Karpas-422 (cell line): ENCODE measurements around the gene MYOM3. TPM values are rescaled to one million over a fixed set of nuclear protein-coding genes. Genes with fewer than 3 reads are reported as not detected.
"Not testable (repeated sequence)": the region's sequence is repeated elsewhere in the genome, so short reads cannot be mapped to it uniquely, and the experiment has no call there.

Source experiments
- DNase-seq: peaks from one replicate; pipeline ENCODE4 v3.0.0-alpha.2; 2015
- H2AFZ ChIP-seq: fragments of 200-600 bp; sonication (generic); 2 replicates; pipeline ENCODE4 v1.6.1; 2014; ENCODE audit warnings: antibody characterized with exemption, low read length, mixed read lengths
- H3K27ac ChIP-seq: fragments of 200-600 bp; sonication (generic); 2 replicates; pipeline ENCODE4 v1.5.1; 2014; ENCODE audit warnings: mild to moderate bottlenecking, low read length, moderate library complexity
- H3K27me3 ChIP-seq: fragments of 200-600 bp; sonication (generic); 2 replicates; pipeline ENCODE4 v1.6.1; 2014; ENCODE audit warnings: low read length, mixed read lengths
- H3K36me3 ChIP-seq: fragments of 200-600 bp; sonication (generic); 2 replicates; pipeline ENCODE4 v1.6.1; 2014; ENCODE audit warnings: low read length, mixed read lengths; ENCODE audit not compliant: insufficient read depth
- H3K4me1 ChIP-seq: fragments of 200-600 bp; sonication (generic); 2 replicates; pipeline ENCODE4 v1.6.1; 2014; ENCODE audit warnings: mild to moderate bottlenecking, low read length, mixed read lengths
- H3K4me2 ChIP-seq: fragments of 200-600 bp; sonication (generic); 2 replicates; pipeline ENCODE4 v1.6.1; 2014; ENCODE audit warnings: low read length, low read depth, mild to moderate bottlenecking; ENCODE audit not compliant: poor library complexity, severe bottlenecking
- H3K4me3 ChIP-seq: fragments of 200-600 bp; sonication (generic); 2 replicates; pipeline ENCODE4 v1.5.1; 2014; ENCODE audit warnings: mild to moderate bottlenecking, antibody characterized with exemption, low read length, mixed read lengths
- H3K79me2 ChIP-seq: fragments of 200-600 bp; sonication (generic); 2 replicates; pipeline ENCODE4 v1.6.1; 2014; ENCODE audit warnings: mild to moderate bottlenecking, low read length, mixed read lengths
- H3K9ac ChIP-seq: fragments of 200-600 bp; sonication (generic); 2 replicates; pipeline ENCODE4 v1.6.0; 2014; ENCODE audit warnings: low read length
- H3K9me2 ChIP-seq: fragments of 200-600 bp; sonication (generic), shearing (Covaris generic); replicated peaks from 2 replicates; pipeline ENCODE4 v1.6.0; 2014; ENCODE audit warnings: mild to moderate bottlenecking, low read length, moderate library complexity; ENCODE audit not compliant: insufficient read depth
- H3K9me3 ChIP-seq: fragments of 300-700, 200-600 bp; sonication (generic); 2 replicates; pipeline ENCODE4 v1.6.1; 2014; ENCODE audit warnings: low read length, mixed read lengths
- H4K20me1 ChIP-seq: fragments of 200-600 bp; sonication (generic); 2 replicates; pipeline ENCODE4 v1.6.1; 2014; ENCODE audit warnings: mild to moderate bottlenecking, antibody characterized with exemption, low read length, low read depth; ENCODE audit not compliant: insufficient read depth
- total RNA-seq: library from RNA; depleted of rRNA; stranded (reverse); fragments of >200 nt; shearing (Covaris generic); gene quantifications from 2 replicates; pipeline ENCODE4 v1.2.3, GENCODE V29; 2014; ENCODE audit warnings: low replicate concordance; rRNA removed

Gene MYOM3
- total RNA-seq, 1 experiment from 2014 or later, result not detected

DNA sequence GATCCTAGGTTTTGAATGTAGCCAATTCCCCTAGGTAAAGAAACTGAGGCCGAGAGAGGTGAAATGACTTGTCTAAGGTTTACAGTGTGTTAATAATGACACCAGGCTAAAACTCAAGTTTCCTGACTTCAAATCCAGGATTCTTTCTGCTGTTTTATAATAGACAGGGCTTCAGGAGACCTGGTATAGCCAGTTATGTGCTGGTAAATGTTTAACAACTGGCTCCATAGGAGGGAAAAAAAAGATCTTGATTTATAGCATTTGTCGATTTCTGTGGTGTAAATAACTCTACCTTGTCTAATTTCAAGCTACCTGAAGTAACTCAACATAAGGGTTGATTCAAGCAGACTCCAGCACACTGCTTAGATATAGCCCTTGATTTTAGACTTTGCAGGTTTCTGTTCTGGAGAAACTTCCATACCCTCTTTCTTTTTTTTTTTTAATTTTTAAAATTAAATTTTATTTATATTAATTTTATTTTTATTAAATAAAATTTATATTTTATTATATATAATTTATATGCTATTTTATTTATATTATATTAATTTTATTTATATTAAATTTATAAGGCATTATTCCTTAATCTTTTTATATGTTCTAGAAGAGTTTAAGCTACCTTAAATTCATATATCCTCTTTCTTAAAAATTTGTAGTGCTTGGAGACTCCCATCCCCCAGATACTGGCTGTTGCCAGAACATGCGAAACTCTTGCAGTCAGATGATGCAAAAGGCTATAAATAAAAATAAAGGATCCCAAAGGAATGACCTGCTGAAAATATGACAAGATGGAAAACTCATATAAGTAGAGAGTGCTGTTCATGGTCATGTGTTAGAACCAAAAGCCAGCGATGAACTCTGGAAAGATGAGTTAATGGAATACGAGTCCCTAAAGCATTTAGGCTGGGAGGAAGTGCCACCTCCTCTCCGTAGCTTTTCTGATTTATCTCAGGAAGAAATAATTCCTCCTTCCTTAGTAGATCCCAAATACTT lies 96.4 kb downstream of the MYOM3 start:
- H3K9ac ChIP-seq, result no peak overlapping the region
- H3K4me3 ChIP-seq, result no peak overlapping the region
- DNase-seq, result no peak
- H3K4me1 ChIP-seq, result no peaks in the 10 kb centered on the region
- no peaks in the 10 kb centered on the region for H3K9me3 ChIP-seq
- no peaks in the 10 kb centered on the region for H3K79me2 ChIP-seq
- no peaks in the 10 kb centered on the region for H4K20me1 ChIP-seq
- no peaks in the 10 kb centered on the region for H3K36me3 ChIP-seq
- H3K9me2 ChIP-seq, result no peaks in the 10 kb centered on the region
- H2AFZ ChIP-seq, result no peak overlapping the region
- H3K27me3 ChIP-seq, result no peaks in the 10 kb centered on the region
- H3K27ac ChIP-seq, result no peak overlapping the region
- no peak overlapping the region for H3K4me2 ChIP-seq

DNA sequence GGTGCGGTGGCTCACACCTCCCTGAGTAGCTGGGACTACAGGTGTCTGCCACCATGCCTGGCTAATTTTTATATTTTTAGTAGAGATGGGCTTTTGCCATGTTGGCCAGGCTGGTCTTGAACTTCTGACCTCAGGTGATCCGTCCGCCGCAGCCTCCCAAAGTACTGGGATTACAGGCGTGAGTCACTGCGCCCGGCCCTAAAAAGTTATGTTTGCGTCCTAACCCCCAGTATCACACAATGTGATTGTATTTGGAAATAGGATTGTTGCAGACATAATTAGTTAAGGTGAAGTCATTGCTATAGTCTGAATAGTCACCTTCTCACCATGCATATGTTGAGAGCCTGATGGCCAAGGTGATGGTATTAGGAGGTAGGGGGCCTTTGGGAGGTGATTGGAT lies 99.1 kb downstream of the MYOM3 start:
- H3K4me1 ChIP-seq, result not testable (repeated sequence)

DNA sequence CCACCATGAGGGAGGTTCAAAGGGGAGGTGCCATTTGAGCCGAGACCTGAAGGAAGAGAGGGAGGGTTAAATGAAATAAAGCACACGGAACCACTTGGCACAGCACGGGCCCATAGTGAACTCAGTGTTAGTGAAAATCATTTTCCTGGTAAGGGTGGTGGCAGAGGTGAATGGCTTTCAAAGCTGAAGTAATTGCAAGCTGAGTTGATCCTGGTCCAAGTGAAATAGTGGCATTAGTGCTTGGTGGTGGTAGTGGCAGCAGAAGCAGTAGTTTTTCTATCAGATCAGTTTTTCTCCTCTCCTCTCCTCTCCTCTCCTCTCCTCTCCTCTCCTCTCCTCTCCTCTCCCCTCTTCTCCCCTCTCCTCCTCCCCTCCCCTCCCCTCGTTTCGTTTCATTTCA lies 101.3 kb downstream of the MYOM3 start:
- Histone ChIP-seq H3K27ac (no peak overlapping the region), H3K4me2 (no peak overlapping the region), H2AFZ (no peak overlapping the region), H3K36me3 (no peaks in the 10 kb centered on the region), H3K9ac (no peak overlapping the region), H3K4me3 (no peak overlapping the region), H3K4me1 (no peaks in the 10 kb centered on the region), H3K27me3 (no peaks in the 10 kb centered on the region), H3K9me2 (no peaks in the 10 kb centered on the region), H3K9me3 (no peaks in the 10 kb centered on the region), H4K20me1 (no peaks in the 10 kb centered on the region), H3K79me2 (no peaks in the 10 kb centered on the region)
- no peak for DNase-seq

More for the DNA sequence above, 99.1 kb downstream of the MYOM3 start:
- not testable (repeated sequence) for H3K9me2 ChIP-seq, H2AFZ ChIP-seq, H3K27ac ChIP-seq, H4K20me1 ChIP-seq, H3K9me3 ChIP-seq, H3K36me3 ChIP-seq, H3K4me2 ChIP-seq, DNase-seq, H3K9ac ChIP-seq, H3K79me2 ChIP-seq, H3K27me3 ChIP-seq, H3K4me3 ChIP-seq

DNA sequence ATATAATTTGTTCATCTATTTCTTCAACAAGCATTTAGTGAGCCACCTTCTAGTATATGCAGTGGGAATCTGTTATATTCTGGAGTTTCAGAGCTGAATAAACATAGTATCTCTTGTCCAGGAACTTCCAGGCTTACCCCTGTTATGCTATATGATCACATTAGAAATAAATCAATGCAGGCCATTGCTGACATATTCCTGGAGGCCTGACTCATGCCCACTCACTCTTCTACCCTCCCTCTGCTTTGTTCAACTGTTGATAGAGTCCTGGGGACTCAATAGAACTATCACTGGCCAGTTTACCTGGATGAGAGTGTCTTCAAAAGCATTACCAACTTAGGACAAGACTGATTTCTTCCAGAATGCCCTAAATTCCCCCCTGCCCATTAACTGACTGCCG lies 102.5 kb downstream of the MYOM3 start:
- H3K9me3 ChIP-seq, result no peaks in the 10 kb centered on the region
- no peaks in the 10 kb centered on the region for H3K79me2 ChIP-seq
- DNase-seq, result no peak
- no peak overlapping the region for H3K9ac ChIP-seq
- H2AFZ ChIP-seq, result no peak overlapping the region
- H3K27ac ChIP-seq, result no peak overlapping the region
- H3K36me3 ChIP-seq, result no peaks in the 10 kb centered on the region
- H3K27me3 ChIP-seq, result no peaks in the 10 kb centered on the region
- peaks cover 8% of the 10 kb centered on the region for H3K4me1 ChIP-seq
- no peaks in the 10 kb centered on the region for H4K20me1 ChIP-seq
- no peak overlapping the region for H3K4me3 ChIP-seq
- H3K4me2 ChIP-seq, result no peak overlapping the region
- H3K9me2 ChIP-seq, result no peaks in the 10 kb centered on the region

DNA sequence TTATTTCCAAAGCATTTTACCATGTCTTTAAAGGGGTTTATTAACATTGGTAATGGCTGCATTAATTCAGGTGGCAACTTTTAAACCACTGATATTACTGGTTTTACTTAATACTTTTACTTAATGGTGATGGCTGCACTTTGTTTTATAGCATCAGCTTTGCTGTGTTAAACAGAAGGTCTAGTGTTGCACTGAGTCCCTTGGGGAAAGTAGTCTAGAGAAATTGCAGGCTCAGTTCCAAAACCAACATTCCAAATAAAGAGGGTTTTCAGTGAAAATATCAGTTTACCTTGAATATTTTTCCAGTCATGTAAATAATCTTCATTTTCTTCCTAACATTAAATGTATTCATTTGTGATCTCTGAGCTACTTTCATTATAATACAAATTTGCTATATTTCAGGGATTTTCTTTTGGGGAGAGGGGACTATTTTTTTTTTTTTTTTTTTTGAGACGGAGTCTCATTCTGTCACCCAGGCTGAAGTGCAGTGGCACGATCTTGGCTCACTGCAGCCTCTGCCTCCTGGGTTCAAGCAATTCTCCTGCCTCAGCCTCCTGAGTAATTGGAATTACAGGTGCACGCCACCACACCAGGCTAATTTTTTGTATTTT lies 103.3 kb downstream of the MYOM3 start:
- not testable (repeated sequence) for H3K27me3 ChIP-seq, H3K79me2 ChIP-seq, H3K9ac ChIP-seq, H3K4me2 ChIP-seq, H3K27ac ChIP-seq, H3K9me2 ChIP-seq, H3K4me3 ChIP-seq, H3K36me3 ChIP-seq, H3K9me3 ChIP-seq, DNase-seq, H2AFZ ChIP-seq, H4K20me1 ChIP-seq
- peaks cover 15% of the 10 kb centered on the region for H3K4me1 ChIP-seq

DNA sequence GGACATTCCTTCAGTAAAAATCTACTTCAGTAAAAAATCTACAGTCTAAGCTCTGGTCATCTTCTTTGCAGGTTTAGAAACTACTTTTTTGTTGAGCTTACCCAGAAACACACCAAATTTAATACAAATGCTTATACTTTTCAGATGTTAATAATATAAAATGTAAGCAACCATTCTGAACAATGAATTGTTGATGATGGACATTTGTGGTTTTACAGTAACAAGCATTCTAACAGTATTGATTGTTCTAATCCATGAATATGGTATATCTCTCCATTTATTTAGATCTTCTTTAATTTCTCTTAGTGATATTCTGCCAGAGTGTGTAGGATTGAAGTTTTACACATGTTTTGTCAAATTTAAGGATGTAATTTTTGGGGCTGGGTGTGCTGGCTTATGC lies 104.9 kb downstream of the MYOM3 start:
- H3K9me3 ChIP-seq, result no peaks in the 10 kb centered on the region
- no peaks in the 10 kb centered on the region for H3K9me2 ChIP-seq
- no peak for DNase-seq
- H3K27me3 ChIP-seq, result no peaks in the 10 kb centered on the region
- no peak overlapping the region for H2AFZ ChIP-seq
- H3K4me2 ChIP-seq, result no peak overlapping the region
- no peaks in the 10 kb centered on the region for H3K79me2 ChIP-seq
- no peak overlapping the region for H3K27ac ChIP-seq
- H3K4me1 ChIP-seq, result peaks cover 27% of the 10 kb centered on the region
- no peak overlapping the region for H3K4me3 ChIP-seq
- H3K9ac ChIP-seq, result no peak overlapping the region
- H3K36me3 ChIP-seq, result no peaks in the 10 kb centered on the region
- no peaks in the 10 kb centered on the region for H4K20me1 ChIP-seq

Other genes with a start within 250 kb of the MYOM3 start
- gene FUCA1, start 243.8 kb downstream of the MYOM3 start, total RNA-seq, result 37.8 and 47.2 TPM in 2 replicates
- 16.4 and 18.9 TPM in 2 replicates for gene CNR2, start 198.8 kb downstream of the MYOM3 start, total RNA-seq
- 114 and 140 TPM in 2 replicates for gene PNRC2, start 152.3 kb downstream of the MYOM3 start, total RNA-seq
- gene SRSF10, start 131.8 kb downstream of the MYOM3 start, total RNA-seq, result 87.6 and 150 TPM in 2 replicates
- gene IL22RA1, start 31.0 kb upstream of the MYOM3 start, total RNA-seq, result not detected in 2 replicates
- 17.7 and 18.1 TPM in 2 replicates for gene IFNLR1, start 75.2 kb upstream of the MYOM3 start, total RNA-seq
- not detected in 2 replicates for gene GRHL3, start 207.2 kb upstream of the MYOM3 start, total RNA-seq